Panc1 (cell line): ENCODE results near the gene APOL6. TPM values are rescaled to one million over a fixed set of nuclear protein-coding genes. Genes with fewer than 3 reads are reported as not detected.

Experiments
- ATAC-seq: fragments of 200-7000 bp; cut with Tn5 transposase; 2 replicates; pipeline ENCODE4 v1.9.1; 2020; ENCODE audit warnings: mild to moderate bottlenecking, moderate library complexity
- BruUV-seq: library from RNA; stranded (reverse); fragments of 400-500 nt; replicated peaks from 2 replicates; lab custom pipeline; 2021; lab: Mats Ljungman, UMichigan
- CTCF ChIA-PET: fragments of 300-600 bp; sonication (Branson Sonifier 250); formaldehyde crosslinking; loops from one replicate; lab custom pipeline; 2022; ENCODE audit warnings: antibody characterized with exemption; lab: Charles Lee
- POLR2A ChIA-PET: fragments of 300-600 bp; sonication (Branson Sonifier 250); formaldehyde crosslinking; loops from one replicate; lab custom pipeline; 2022; ENCODE audit warnings: antibody characterized with exemption; lab: Charles Lee
- DNase-seq: peaks from one replicate; pipeline ENCODE4 v3.0.0-alpha.2; 2010; ENCODE audit warnings: low read depth, low spot score
- H3K27ac ChIP-seq: 2 replicates; pipeline ENCODE4 v1.5.1; 2011; ENCODE audit warnings: mild to moderate bottlenecking, low read length, inconsistent platforms
- H3K27me3 ChIP-seq: fragments of 200-500 bp; sonication (Bioruptor generic); 2 replicates; pipeline ENCODE4 v1.6.0; 2014; ENCODE audit warnings: low read length, inconsistent platforms; ENCODE audit not compliant: control insufficient read depth, insufficient read depth
- H3K36me3 ChIP-seq: fragments of 200-500 bp; sonication (Bioruptor generic); 2 replicates; pipeline ENCODE4 v1.5.1; 2014; ENCODE audit warnings: inconsistent platforms, mild to moderate bottlenecking, low read length, moderate library complexity; ENCODE audit not compliant: control insufficient read depth, insufficient read depth
- H3K4me1 ChIP-seq: 2 replicates; pipeline ENCODE4 v1.5.1; 2011; ENCODE audit warnings: inconsistent platforms, mild to moderate bottlenecking, low read length, moderate library complexity; ENCODE audit not compliant: control insufficient read depth, insufficient read depth
- H3K4me3 ChIP-seq, 2 experiments: 2 replicates each; pipeline ENCODE4 v1.5.1; 2011 to 2012; ENCODE audit warnings: low read depth in 2 of 2, low read length in 2 of 2, mild to moderate bottlenecking in 2 of 2, inconsistent platforms in 1 of 2, moderate library complexity in 1 of 2
- H3K9me3 ChIP-seq: fragments of 200-500 bp; sonication (Bioruptor generic); 2 replicates; pipeline ENCODE4 v1.5.1; 2014; ENCODE audit warnings: low read depth, mild to moderate bottlenecking, inconsistent platforms, low read length, moderate library complexity; ENCODE audit not compliant: control insufficient read depth, insufficient read depth
- CTCF ChIP-seq: fragments of 450-650 bp; IDR thresholded peaks from 2 replicates; pipeline ENCODE4 v1.5.1; 2017; ENCODE audit warnings: mild to moderate bottlenecking
- POLR2AphosphoS5 ChIP-seq: IDR thresholded peaks from 2 replicates; pipeline ENCODE4 v1.6.1; 2012; ENCODE audit warnings: mild to moderate bottlenecking, low read depth, low read length, moderate library complexity
- REST ChIP-seq, 2 experiments: IDR thresholded peaks; 2 replicates each; pipeline ENCODE4 v1.6.1; 2011 to 2012; ENCODE audit warnings: low read depth in 2 of 2, control low read depth in 1 of 2, low read length in 1 of 2, mild to moderate bottlenecking in 1 of 2, moderate library complexity in 1 of 2; ENCODE audit not compliant: insufficient read depth in 1 of 2
- SIN3A ChIP-seq: IDR thresholded peaks from 2 replicates; pipeline ENCODE4 v1.6.1; 2012; ENCODE audit warnings: low read depth, mild to moderate bottlenecking, low read length, moderate library complexity, borderline replicate concordance; ENCODE audit not compliant: insufficient read depth
- TCF7L2 ChIP-seq: IDR thresholded peaks from 2 replicates; pipeline ENCODE4 v1.6.1; 2011; ENCODE audit warnings: mild to moderate bottlenecking, low read depth, low read length, inconsistent platforms
- in situ Hi-C: cut with HindIII; loops from 2 replicates; pipeline ENCODE4 v1.10.0; 2016; ENCODE audit warnings: low sequenced_read_pairs, low pct_unique_long_range_greater_than_20kb
- intact Hi-C: fragments of 100-400 bp; cut with micrococcal nuclease; formaldehyde crosslinking; loops from one replicate; pipeline ENCODE4 v1.10.0; 2022; ENCODE audit not compliant: unreplicated experiment
- total RNA-seq: library from RNA; stranded (reverse); gene quantifications from one replicate; pipeline ENCODE4 v1.2.1, GENCODE V29; 2021; ENCODE audit not compliant: unreplicated experiment

The APOL6 gene
- total RNA-seq, 1 experiment from 2014 or later = 16.4 TPM

GRCh38 chr22:35712672-35713071, 64.4 kb downstream of the APOL6 start:
- TF ChIP-seq TCF7L2 (no peak), CTCF (no peak), SIN3A (no peak), POLR2AphosphoS5 (no peak), REST (IDR thresholded peaks at IDR 0.05; ENCODE audit: insufficient read depth in 1 of 2, low read depth in 2 of 2, low read length in 1 of 2) (no peak)
- no peaks in the 10 kb centered on the region for H3K27me3 ChIP-seq
- ChIA-PET POLR2A (no interaction called here), CTCF (no interaction called here)
- H3K27ac ChIP-seq = no peak overlapping the region
- no peak for ATAC-seq
- H3K9me3 ChIP-seq = no peaks in the 10 kb centered on the region
- no peaks in the 10 kb centered on the region for H3K4me1 ChIP-seq
- H3K36me3 ChIP-seq = no peaks in the 10 kb centered on the region
- in situ Hi-C loops = no loop called here
- no peak for DNase-seq
- no TSS peak for BruUV-seq
- intact Hi-C loops = no loop called here
- no peak overlapping the region for H3K4me3 ChIP-seq

- no peak within 1 kb of the TSS for H3K27ac ChIP-seq
- H3K36me3 ChIP-seq = no peaks in the 10 kb centered on the region
- H3K27me3 ChIP-seq = no peaks in the 10 kb centered on the region
- DNase-seq (no peak), ATAC-seq (no peak)
- H3K4me1 ChIP-seq = no peaks in the 10 kb centered on the region
- intact Hi-C loops (no loop called here), in situ Hi-C loops (no loop called here)
- H3K9me3 ChIP-seq = no peaks in the 10 kb centered on the region
- TF ChIP-seq POLR2AphosphoS5 = no peak
- TF ChIP-seq CTCF = no peak
- TF ChIP-seq TCF7L2 = no peak
- TF ChIP-seq SIN3A = no peak
- no peak for TF ChIP-seq REST (IDR thresholded peaks at IDR 0.05; ENCODE audit: insufficient read depth in 1 of 2, low read depth in 2 of 2, low read length in 1 of 2)
- ChIA-PET CTCF (no interaction called here), POLR2A (no interaction called here)
- BruUV-seq = no TSS peak
- no peak within 1 kb of the TSS for H3K4me3 ChIP-seq
Measured at GRCh38 chr22:35717572-35717971, 69.3 kb downstream of the APOL6 start, which contains the start of gene APOL5. Gene APOL5 (plus strand): TSS chr22:35717872. CDS start chr22:35717872, 0 bp downstream.

Other genes starting within 250 kb of the APOL6 start
- gene MCM5, start 248.3 kb upstream of the APOL6 start, total RNA-seq = 122 TPM
- 26.7 TPM for gene RASD2, start 107.6 kb upstream of the APOL6 start, total RNA-seq
- 17.3 TPM for gene MB, start 31.1 kb upstream of the APOL6 start, total RNA-seq
- not detected for gene APOL5, start 69.4 kb downstream of the APOL6 start, total RNA-seq